Measurements from ENCODE around the gene DERA.
A peak's percentile ranks its signal among the peaks of the same experiment; 100 is the strongest.

The DERA gene

GRCh38 chr12:15880721-15881120 lies 30.4 kb upstream of the DERA start:
- no peak for TF ChIP-seq POLR2AphosphoS5 (IDR thresholded peaks at IDR 0.05; ENCODE audit: low read depth, low read length)
- TF ChIP-seq POU2F2 (IDR thresholded peaks at IDR 0.05; ENCODE audit: low read depth, low read length) = no peak
- TF ChIP-seq TAF1 (IDR thresholded peaks at IDR 0.05; ENCODE audit: low read depth, low read length) = no peak
- TF ChIP-seq PAX5 (IDR thresholded peaks at IDR 0.05; ENCODE audit: insufficient read depth, low read length, severe bottlenecking) = no peak
- TF ChIP-seq POLR2A (IDR thresholded peaks at IDR 0.05; ENCODE audit: low read depth, low read length) = no peak
- TF ChIP-seq SPI1 (IDR thresholded peaks at IDR 0.05; ENCODE audit: low read depth, low read length) = no peak
- FAIRE-seq (no peak), DNase-seq (ENCODE audit: insufficient read length, low spot score) (no peak)

- TF ChIP-seq TAF1 (IDR thresholded peaks at IDR 0.05; ENCODE audit: low read depth, low read length) = peak; percentile 88
- TF ChIP-seq PAX5 (IDR thresholded peaks at IDR 0.05; ENCODE audit: insufficient read depth, low read length, severe bottlenecking) = no peak
- TF ChIP-seq POLR2A (IDR thresholded peaks at IDR 0.05; ENCODE audit: low read depth, low read length) = peak; percentile 97
- TF ChIP-seq POLR2AphosphoS5 (IDR thresholded peaks at IDR 0.05; ENCODE audit: low read depth, low read length) = peak; percentile 97
- FAIRE-seq (peak; percentile 99), DNase-seq (ENCODE audit: insufficient read length, low spot score) (peak; percentile 74)
Measured at GRCh38 chr12:15882118-15882971, 28.8 kb upstream of the DERA start, which contains the start of gene STRAP. Gene STRAP, plus strand, starts transcription at chr12:15882387. Its CDS starts 321 bp downstream, at chr12:15882708.

GRCh38 chr12:15883536-15883935 lies 27.6 kb upstream of the DERA start:
- FAIRE-seq = peak; percentile 13
- TF ChIP-seq TAF1 (IDR thresholded peaks at IDR 0.05; ENCODE audit: low read depth, low read length) (no peak), PAX5 (IDR thresholded peaks at IDR 0.05; ENCODE audit: insufficient read depth, low read length, severe bottlenecking) (no peak), SPI1 (IDR thresholded peaks at IDR 0.05; ENCODE audit: low read depth, low read length) (no peak), POLR2AphosphoS5 (IDR thresholded peaks at IDR 0.05; ENCODE audit: low read depth, low read length) (no peak), POU2F2 (IDR thresholded peaks at IDR 0.05; ENCODE audit: low read depth, low read length) (no peak), POLR2A (IDR thresholded peaks at IDR 0.05; ENCODE audit: low read depth, low read length) (no peak)
- no peak for DNase-seq (ENCODE audit: insufficient read length, low spot score)

- no peak for DNase-seq (ENCODE audit: insufficient read length, low spot score)
- TF ChIP-seq PAX5 (IDR thresholded peaks at IDR 0.05; ENCODE audit: insufficient read depth, low read length, severe bottlenecking) = no peak
- TF ChIP-seq SPI1 (IDR thresholded peaks at IDR 0.05; ENCODE audit: low read depth, low read length) = no peak
- FAIRE-seq = peak; percentile 16
Measured at GRCh38 chr12:15886372-15887042, 24.6 kb upstream of the DERA start.

GRCh38 chr12:15887043-15887817 lies 23.9 kb upstream of the DERA start:
- FAIRE-seq (no peak), DNase-seq (ENCODE audit: insufficient read length, low spot score) (no peak)
- TF ChIP-seq SPI1 (IDR thresholded peaks at IDR 0.05; ENCODE audit: low read depth, low read length) = no peak
- TF ChIP-seq POLR2A (IDR thresholded peaks at IDR 0.05; ENCODE audit: low read depth, low read length) = no peak
- TF ChIP-seq POU2F2 (IDR thresholded peaks at IDR 0.05; ENCODE audit: low read depth, low read length) = no peak
- no peak for TF ChIP-seq PAX5 (IDR thresholded peaks at IDR 0.05; ENCODE audit: insufficient read depth, low read length, severe bottlenecking)
- TF ChIP-seq POLR2AphosphoS5 (IDR thresholded peaks at IDR 0.05; ENCODE audit: low read depth, low read length) = no peak
- no peak for TF ChIP-seq TAF1 (IDR thresholded peaks at IDR 0.05; ENCODE audit: low read depth, low read length)

GRCh38 chr12:15892645-15893259 lies 18.4 kb upstream of the DERA start:
- no peak for TF ChIP-seq POLR2A (IDR thresholded peaks at IDR 0.05; ENCODE audit: low read depth, low read length)
- no peak for TF ChIP-seq POU2F2 (IDR thresholded peaks at IDR 0.05; ENCODE audit: low read depth, low read length)
- no peak for TF ChIP-seq SPI1 (IDR thresholded peaks at IDR 0.05; ENCODE audit: low read depth, low read length)
- no peak for TF ChIP-seq POLR2AphosphoS5 (IDR thresholded peaks at IDR 0.05; ENCODE audit: low read depth, low read length)
- no peak for TF ChIP-seq TAF1 (IDR thresholded peaks at IDR 0.05; ENCODE audit: low read depth, low read length)
- no peak for TF ChIP-seq PAX5 (IDR thresholded peaks at IDR 0.05; ENCODE audit: insufficient read depth, low read length, severe bottlenecking)
- FAIRE-seq (no peak), DNase-seq (ENCODE audit: insufficient read length, low spot score) (no peak)

GRCh38 chr12:15893260-15893659 lies 17.9 kb upstream of the DERA start:
- FAIRE-seq = no peak
- no peak for DNase-seq (ENCODE audit: insufficient read length, low spot score)
- TF ChIP-seq POU2F2 (IDR thresholded peaks at IDR 0.05; ENCODE audit: low read depth, low read length) (no peak), SPI1 (IDR thresholded peaks at IDR 0.05; ENCODE audit: low read depth, low read length) (no peak), TAF1 (IDR thresholded peaks at IDR 0.05; ENCODE audit: low read depth, low read length) (no peak), POLR2A (IDR thresholded peaks at IDR 0.05; ENCODE audit: low read depth, low read length) (no peak), POLR2AphosphoS5 (IDR thresholded peaks at IDR 0.05; ENCODE audit: low read depth, low read length) (no peak), PAX5 (IDR thresholded peaks at IDR 0.05; ENCODE audit: insufficient read depth, low read length, severe bottlenecking) (no peak)

GRCh38 chr12:15896867-15897266 lies 14.3 kb upstream of the DERA start:
- peak; percentile 31 for FAIRE-seq
- TF ChIP-seq POLR2AphosphoS5 (IDR thresholded peaks at IDR 0.05; ENCODE audit: low read depth, low read length) = no peak
- TF ChIP-seq SPI1 (IDR thresholded peaks at IDR 0.05; ENCODE audit: low read depth, low read length) = no peak
- no peak for TF ChIP-seq POLR2A (IDR thresholded peaks at IDR 0.05; ENCODE audit: low read depth, low read length)
- TF ChIP-seq TAF1 (IDR thresholded peaks at IDR 0.05; ENCODE audit: low read depth, low read length) = no peak
- no peak for TF ChIP-seq PAX5 (IDR thresholded peaks at IDR 0.05; ENCODE audit: insufficient read depth, low read length, severe bottlenecking)
- no peak for TF ChIP-seq POU2F2 (IDR thresholded peaks at IDR 0.05; ENCODE audit: low read depth, low read length)
- DNase-seq (ENCODE audit: insufficient read length, low spot score) = no peak

Measured in GM12891 (cell line).